Mesothelial cell of epicardium (in vitro differentiated cells): ENCODE results near the gene HACD2. TPM values are rescaled to one million over a fixed set of nuclear protein-coding genes. Genes with fewer than 3 reads are reported as not detected.

Experiments used
- DNase-seq, 2 experiments: peaks; one replicate each; pipeline ENCODE4 v3.0.0; 2021; ENCODE audit warnings: low spot score in 2 of 2; ENCODE audit not compliant: unreplicated experiment in 2 of 2
- H3K27ac Mint-ChIP-seq: 2 replicates; pipeline ENCODE4 v1.8.0; 2021; ENCODE audit warnings: mixed read lengths
- H3K27me3 Mint-ChIP-seq: 2 replicates; pipeline ENCODE4 v1.8.0; 2021; ENCODE audit warnings: low read depth, mixed read lengths
- H3K36me3 Mint-ChIP-seq: 2 replicates; pipeline ENCODE4 v1.8.0; 2021; ENCODE audit warnings: mixed read lengths
- H3K4me1 Mint-ChIP-seq: 2 replicates; pipeline ENCODE4 v1.8.0; 2021; ENCODE audit warnings: mixed read lengths
- H3K4me3 Mint-ChIP-seq: 2 replicates; pipeline ENCODE4 v1.8.0; 2021; ENCODE audit warnings: mild to moderate bottlenecking, moderate library complexity, mixed read lengths
- H3K9me3 Mint-ChIP-seq: 2 replicates; pipeline ENCODE4 v1.8.0; 2021; ENCODE audit warnings: mixed read lengths
- CTCF ChIP-seq: fragments of 200-600 bp; sonication (generic); IDR thresholded peaks from one replicate; pipeline ENCODE4 v1.5.0; 2021; ENCODE audit warnings: antibody characterized with exemption; ENCODE audit not compliant: unreplicated experiment
- total RNA-seq: library from RNA; stranded (reverse); gene quantifications from 3 replicates; pipeline ENCODE4 v1.2.1, GENCODE V29; 2021

HACD2 gene
- total RNA-seq, 1 donor from 2014 or later = 22.9 TPM

GRCh38 chr3:123576122-123576521, 8.7 kb downstream of the HACD2 start:
- Mint-ChIP-seq H3K36me3 (peaks cover 18% of the 10 kb centered on the region), H3K4me1 (peaks cover 4% of the 10 kb centered on the region), H3K27ac (no peak overlapping the region), H3K4me3 (no peak overlapping the region), H3K9me3 (no peaks in the 10 kb centered on the region), H3K27me3 (no peaks in the 10 kb centered on the region)
- DNase-seq = no peak
- TF ChIP-seq CTCF = no peak

GRCh38 chr3:123571973-123572365, 12.9 kb downstream of the HACD2 start:
- no peaks in the 10 kb centered on the region for H3K27me3 Mint-ChIP-seq
- peaks cover 13% of the 10 kb centered on the region for H3K4me1 Mint-ChIP-seq
- no peak overlapping the region for H3K4me3 Mint-ChIP-seq
- no peak for TF ChIP-seq CTCF
- H3K9me3 Mint-ChIP-seq = no peaks in the 10 kb centered on the region
- peaks cover 12% of the 10 kb centered on the region for H3K36me3 Mint-ChIP-seq
- no peak for DNase-seq
- H3K27ac Mint-ChIP-seq = no peak overlapping the region

GRCh38 chr3:123571264-123571972, 13.4 kb downstream of the HACD2 start:
- peaks cover 13% of the 10 kb centered on the region for H3K4me1 Mint-ChIP-seq
- no peaks in the 10 kb centered on the region for H3K27me3 Mint-ChIP-seq
- peaks cover 8% of the 10 kb centered on the region for H3K36me3 Mint-ChIP-seq
- no peak for TF ChIP-seq CTCF
- DNase-seq = no peak
- no peak overlapping the region for H3K27ac Mint-ChIP-seq
- no peaks in the 10 kb centered on the region for H3K9me3 Mint-ChIP-seq
- H3K4me3 Mint-ChIP-seq = no peak overlapping the region

GRCh38 chr3:123568875-123569274, 16.0 kb downstream of the HACD2 start:
- DNase-seq = no peak
- Mint-ChIP-seq H3K27ac (no peak overlapping the region), H3K9me3 (no peaks in the 10 kb centered on the region), H3K27me3 (no peaks in the 10 kb centered on the region), H3K4me1 (peaks cover 13% of the 10 kb centered on the region), H3K36me3 (peaks cover 8% of the 10 kb centered on the region), H3K4me3 (no peak overlapping the region)
- TF ChIP-seq CTCF = no peak

GRCh38 chr3:123568034-123568433, 16.8 kb downstream of the HACD2 start:
- no peak overlapping the region for H3K27ac Mint-ChIP-seq
- no peaks in the 10 kb centered on the region for H3K9me3 Mint-ChIP-seq
- no peaks in the 10 kb centered on the region for H3K27me3 Mint-ChIP-seq

More at GRCh38 chr3:123568034-123568433, 16.8 kb downstream of the HACD2 start:
- Mint-ChIP-seq H3K36me3 (peaks cover 8% of the 10 kb centered on the region), H3K4me1 (peaks cover 13% of the 10 kb centered on the region), H3K4me3 (no peak overlapping the region)
- no peak for TF ChIP-seq CTCF
- no peak for DNase-seq
